Lower leg skin (tissue), 3 donors: ENCODE data around the gene EPHA3.

Experiments used
- POLR2A ChIP-seq, 2 donors: fragments of 450-650 bp; IDR thresholded peaks; one replicate each; pipeline ENCODE4 v1.6.1; 2016 to 2017; ENCODE audit warnings: antibody characterized with exemption in 2 of 2, mild to moderate bottlenecking in 1 of 2, moderate library complexity in 1 of 2
- TF ChIP-seq, protein P1 (sequence below), 3 donors: fragments of 450-650 bp; IDR thresholded peaks; one replicate each; pipeline ENCODE4 v1.5.1; 2016; ENCODE audit warnings: antibody characterized with exemption in 3 of 3, mild to moderate bottlenecking in 3 of 3, moderate library complexity in 2 of 3

- TF ChIP-seq, protein P1, sequence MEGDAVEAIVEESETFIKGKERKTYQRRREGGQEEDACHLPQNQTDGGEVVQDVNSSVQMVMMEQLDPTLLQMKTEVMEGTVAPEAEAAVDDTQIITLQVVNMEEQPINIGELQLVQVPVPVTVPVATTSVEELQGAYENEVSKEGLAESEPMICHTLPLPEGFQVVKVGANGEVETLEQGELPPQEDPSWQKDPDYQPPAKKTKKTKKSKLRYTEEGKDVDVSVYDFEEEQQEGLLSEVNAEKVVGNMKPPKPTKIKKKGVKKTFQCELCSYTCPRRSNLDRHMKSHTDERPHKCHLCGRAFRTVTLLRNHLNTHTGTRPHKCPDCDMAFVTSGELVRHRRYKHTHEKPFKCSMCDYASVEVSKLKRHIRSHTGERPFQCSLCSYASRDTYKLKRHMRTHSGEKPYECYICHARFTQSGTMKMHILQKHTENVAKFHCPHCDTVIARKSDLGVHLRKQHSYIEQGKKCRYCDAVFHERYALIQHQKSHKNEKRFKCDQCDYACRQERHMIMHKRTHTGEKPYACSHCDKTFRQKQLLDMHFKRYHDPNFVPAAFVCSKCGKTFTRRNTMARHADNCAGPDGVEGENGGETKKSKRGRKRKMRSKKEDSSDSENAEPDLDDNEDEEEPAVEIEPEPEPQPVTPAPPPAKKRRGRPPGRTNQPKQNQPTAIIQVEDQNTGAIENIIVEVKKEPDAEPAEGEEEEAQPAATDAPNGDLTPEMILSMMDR (IDR thresholded peaks at IDR 0.05), result no peak
- TF ChIP-seq POLR2A (IDR thresholded peaks at IDR 0.05), result no peak
These were observed 172.9 kb downstream of the EPHA3 start for GRCh38 chr3:89280301-89280700.
